OCI-LY7 (cell line): ENCODE data around the gene NPFF. TPM values are rescaled to one million over a fixed set of nuclear protein-coding genes. Genes with fewer than 3 reads are reported as not detected.

Experiments
- BruUV-seq: library from RNA; stranded (reverse); fragments of 400-500 nt; replicated peaks from 2 replicates; lab custom pipeline; 2021; lab: Mats Ljungman, UMichigan
- CTCF ChIA-PET: fragments of 300-600 bp; sonication (Branson Sonifier 250); formaldehyde crosslinking; loops from one replicate; lab custom pipeline; 2022; ENCODE audit warnings: antibody characterized with exemption; ENCODE audit not compliant: unreplicated experiment; lab: Charles Lee
- POLR2A ChIA-PET: fragments of 300-600 bp; sonication (Branson Sonifier 250); formaldehyde crosslinking; loops from one replicate; lab custom pipeline; 2022; ENCODE audit warnings: antibody characterized with exemption; lab: Charles Lee
- DNase-seq: peaks from one replicate; pipeline ENCODE4 v3.0.0-alpha.2; 2015; ENCODE audit warnings: low spot score
- H2AFZ ChIP-seq: fragments of 200-600 bp; sonication (generic), shearing (Covaris generic); 2 replicates; pipeline ENCODE4 v1.6.1; 2014; ENCODE audit warnings: mild to moderate bottlenecking, antibody characterized with exemption, low read length, moderate library complexity
- H3K27ac ChIP-seq: fragments of 200-600 bp; sonication (generic); 2 replicates; pipeline ENCODE4 v1.5.1; 2014; ENCODE audit warnings: mixed run types, low read depth, mild to moderate bottlenecking, moderate library complexity, low read length, inconsistent platforms; ENCODE audit not compliant: poor library complexity, severe bottlenecking
- H3K36me3 ChIP-seq: fragments of 200-600 bp; sonication (generic); 2 replicates; pipeline ENCODE4 v1.6.1; 2014; ENCODE audit warnings: mild to moderate bottlenecking, antibody characterized with exemption, low read length, moderate library complexity, mixed read lengths; ENCODE audit not compliant: insufficient read depth
- H3K4me1 ChIP-seq: fragments of 200-600 bp; sonication (generic); 2 replicates; pipeline ENCODE4 v1.5.1; 2014; ENCODE audit warnings: mild to moderate bottlenecking, low read length; ENCODE audit not compliant: insufficient read depth, poor library complexity, severe bottlenecking
- H3K4me2 ChIP-seq: fragments of 200-600 bp; sonication (generic); 2 replicates; pipeline ENCODE4 v1.6.1; 2014; ENCODE audit warnings: mild to moderate bottlenecking, low read length
- H3K4me3 ChIP-seq: fragments of 200-600 bp; sonication (generic); 2 replicates; pipeline ENCODE4 v1.5.1; 2014; ENCODE audit warnings: mild to moderate bottlenecking, low read depth, low read length; ENCODE audit not compliant: poor library complexity, severe bottlenecking
- H3K79me2 ChIP-seq: fragments of 200-600 bp; sonication (generic); 2 replicates; pipeline ENCODE4 v1.6.1; 2016; ENCODE audit warnings: low read depth, mild to moderate bottlenecking, low read length, moderate library complexity, mixed read lengths; ENCODE audit not compliant: insufficient read depth
- H3K9me2 ChIP-seq: fragments of 200-600 bp; sonication (generic); 2 replicates; pipeline ENCODE4 v1.6.1; 2016; ENCODE audit warnings: mild to moderate bottlenecking, low read length, mixed read lengths; ENCODE audit not compliant: insufficient read depth
- H3K9me3 ChIP-seq: fragments of 200-600 bp; sonication (generic); 2 replicates; pipeline ENCODE4 v1.6.1; 2014; ENCODE audit warnings: mild to moderate bottlenecking, mixed run types, low read length, mixed read lengths
- H4K20me1 ChIP-seq: fragments of 200-600 bp; sonication (generic); 2 replicates; pipeline ENCODE4 v1.6.1; 2014; ENCODE audit warnings: mild to moderate bottlenecking, antibody characterized with exemption, low read length, moderate library complexity, mixed read lengths; ENCODE audit not compliant: insufficient read depth
- EZH2phosphoT487 ChIP-seq: fragments of 200-600 bp; sonication (generic); IDR thresholded peaks from 2 replicates; pipeline ENCODE4 v1.6.1; 2018; ENCODE audit warnings: low read depth, borderline replicate concordance, mild to moderate bottlenecking, mixed run types, antibody characterized with exemption, low read length, moderate library complexity, mixed read lengths
- intact Hi-C: fragments of 100-400 bp; cut with micrococcal nuclease; formaldehyde crosslinking; loops from one replicate; pipeline ENCODE4 v1.10.0; 2022; ENCODE audit not compliant: unreplicated experiment
- total RNA-seq, 2 experiments: library from RNA; depleted of rRNA in 1 of 2; stranded (reverse); fragments of >200 nt in 1 of 2; shearing (Covaris generic) in 1 of 2; gene quantifications; 2 replicates each; pipeline ENCODE4 v1.2.3, GENCODE V29; 2014 to 2022
- TF ChIP-seq, protein P1 (sequence below): fragments of 200-600 bp; sonication (generic); conservative IDR thresholded peaks from 2 replicates; pipeline ENCODE4 v1.5.1; 2014; ENCODE audit warnings: mild to moderate bottlenecking, antibody characterized with exemption, low read length, moderate library complexity, mixed read lengths

NPFF gene
- total RNA-seq, 2 experiments from 2014 or later, result not detected

DNA sequence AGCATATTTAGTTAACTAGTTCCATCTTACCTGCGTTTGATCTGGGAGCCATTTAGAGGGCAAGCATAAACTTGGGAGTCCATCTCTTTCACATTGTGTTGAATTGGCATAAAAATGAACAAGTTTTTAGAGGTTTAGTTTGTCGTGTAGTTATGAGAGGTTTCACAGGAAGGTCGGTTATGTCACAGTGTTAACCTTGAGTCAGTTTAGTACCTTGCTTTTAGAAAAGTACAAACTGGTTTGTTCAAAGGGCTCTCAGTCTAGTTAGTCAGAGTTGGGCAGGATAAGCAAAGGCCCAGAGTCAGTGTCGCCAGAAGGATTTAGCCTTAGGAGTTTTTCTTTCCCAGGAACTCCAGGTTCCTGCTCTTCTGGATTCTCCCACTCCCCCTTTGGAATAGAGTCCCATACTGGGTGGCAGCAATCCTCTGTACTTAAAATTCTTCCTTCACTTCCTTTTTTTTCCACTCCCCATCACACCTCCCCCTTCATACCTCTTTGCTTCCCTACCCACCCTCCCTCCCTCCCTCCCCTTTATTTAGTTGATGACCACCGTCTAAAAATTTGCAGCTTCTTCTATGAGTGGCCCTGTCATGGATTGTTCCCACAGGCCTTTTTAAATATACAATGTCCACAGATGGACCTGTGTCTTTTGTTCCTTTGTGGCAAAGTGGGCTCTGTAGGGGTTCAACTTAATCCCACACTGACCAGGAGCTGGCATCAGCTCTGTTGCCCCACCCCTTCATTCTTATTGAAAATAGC is 43.3 kb downstream of the NPFF start:
- H3K79me2 ChIP-seq, result peaks cover 71% of the 10 kb centered on the region
- H3K9me2 ChIP-seq, result no peaks in the 10 kb centered on the region
- H3K36me3 ChIP-seq, result peaks cover 100% of the 10 kb centered on the region
- H4K20me1 ChIP-seq, result peaks cover 58% of the 10 kb centered on the region
- no TSS peak for BruUV-seq
- H3K4me2 ChIP-seq, result no peak overlapping the region
- H2AFZ ChIP-seq, result no peak overlapping the region
- DNase-seq, result no peak
- H3K27ac ChIP-seq, result no peak overlapping the region
- no peak overlapping the region for H3K4me3 ChIP-seq
- CTCF ChIA-PET, result no interaction called here
- intact Hi-C loops, result no loop called here
- peaks cover 8% of the 10 kb centered on the region for H3K4me1 ChIP-seq
- no peak for TF ChIP-seq EZH2phosphoT487
- TF ChIP-seq, protein P1, sequence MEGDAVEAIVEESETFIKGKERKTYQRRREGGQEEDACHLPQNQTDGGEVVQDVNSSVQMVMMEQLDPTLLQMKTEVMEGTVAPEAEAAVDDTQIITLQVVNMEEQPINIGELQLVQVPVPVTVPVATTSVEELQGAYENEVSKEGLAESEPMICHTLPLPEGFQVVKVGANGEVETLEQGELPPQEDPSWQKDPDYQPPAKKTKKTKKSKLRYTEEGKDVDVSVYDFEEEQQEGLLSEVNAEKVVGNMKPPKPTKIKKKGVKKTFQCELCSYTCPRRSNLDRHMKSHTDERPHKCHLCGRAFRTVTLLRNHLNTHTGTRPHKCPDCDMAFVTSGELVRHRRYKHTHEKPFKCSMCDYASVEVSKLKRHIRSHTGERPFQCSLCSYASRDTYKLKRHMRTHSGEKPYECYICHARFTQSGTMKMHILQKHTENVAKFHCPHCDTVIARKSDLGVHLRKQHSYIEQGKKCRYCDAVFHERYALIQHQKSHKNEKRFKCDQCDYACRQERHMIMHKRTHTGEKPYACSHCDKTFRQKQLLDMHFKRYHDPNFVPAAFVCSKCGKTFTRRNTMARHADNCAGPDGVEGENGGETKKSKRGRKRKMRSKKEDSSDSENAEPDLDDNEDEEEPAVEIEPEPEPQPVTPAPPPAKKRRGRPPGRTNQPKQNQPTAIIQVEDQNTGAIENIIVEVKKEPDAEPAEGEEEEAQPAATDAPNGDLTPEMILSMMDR, result no peak
- H3K9me3 ChIP-seq, result no peaks in the 10 kb centered on the region
- POLR2A ChIA-PET, result interaction anchor here (0.6 kb wide), 1 partner anchor 52 kb away, joined by 3 read pairs; no protein-coding TSS in a partner anchor

DNA sequence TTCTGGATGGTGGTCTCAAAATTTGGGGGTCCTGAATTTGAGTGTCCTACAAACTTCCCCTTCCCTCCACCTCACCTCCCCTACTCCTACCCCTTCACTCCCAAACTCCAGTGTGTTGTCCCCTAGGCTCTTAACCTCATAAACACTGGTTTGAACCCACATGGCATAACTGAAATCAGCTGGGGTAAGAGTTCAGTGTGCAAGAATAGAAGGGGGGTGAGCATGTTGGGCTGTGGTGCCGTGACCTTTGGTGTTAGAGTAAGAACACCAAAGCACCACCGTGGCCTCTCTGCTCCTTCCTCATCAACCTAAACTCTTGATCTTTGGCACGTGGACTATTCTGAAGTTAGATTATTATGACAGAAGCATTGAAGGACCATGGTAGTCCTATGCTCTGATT is 44.3 kb downstream of the NPFF start:
- BruUV-seq, result no TSS peak
- H3K9me3 ChIP-seq, result no peaks in the 10 kb centered on the region
- intact Hi-C loops, result no loop called here
- DNase-seq, result no peak
- no peak overlapping the region for H3K4me3 ChIP-seq
- H3K79me2 ChIP-seq, result peaks cover 73% of the 10 kb centered on the region
- peaks cover 4% of the 10 kb centered on the region for H3K4me1 ChIP-seq
- H3K27ac ChIP-seq, result no peak overlapping the region
- no peak overlapping the region for H2AFZ ChIP-seq
- H3K9me2 ChIP-seq, result no peaks in the 10 kb centered on the region
- peaks cover 100% of the 10 kb centered on the region for H3K36me3 ChIP-seq
- ChIA-PET CTCF (no interaction called here), POLR2A (interaction anchor here (1.0 to 1.8 kb wide), 2 partner anchors 11 to 13 kb away, joined by 3 to 7 read pairs; no protein-coding TSS in a partner anchor)
- TF ChIP-seq, protein P1, result no peak
- TF ChIP-seq EZH2phosphoT487, result no peak
- H3K4me2 ChIP-seq, result no peak overlapping the region
- H4K20me1 ChIP-seq, result peaks cover 55% of the 10 kb centered on the region

DNA sequence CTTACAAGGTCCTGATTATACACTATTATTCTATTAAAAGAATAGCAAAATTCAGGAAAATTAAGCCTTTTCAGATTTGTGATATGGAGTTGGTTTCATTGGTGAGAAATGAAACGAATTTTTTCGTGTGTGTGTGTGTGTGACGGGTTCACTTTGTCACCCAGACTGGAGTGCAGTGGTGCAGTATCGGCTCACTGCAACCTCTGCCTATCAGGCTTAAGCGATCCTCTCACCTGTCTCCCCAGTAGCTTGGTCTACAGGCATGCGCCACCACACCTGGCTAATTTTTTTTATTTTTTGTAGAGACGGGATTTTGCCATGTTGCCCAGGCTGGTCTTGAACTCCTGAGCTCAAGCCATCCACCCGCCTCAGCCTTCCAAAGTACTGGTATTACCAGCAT is 45.7 kb downstream of the NPFF start:
- Histone ChIP-seq H3K36me3 (peaks cover 100% of the 10 kb centered on the region), H3K4me3 (no peak overlapping the region), H3K4me2 (no peak overlapping the region), H3K9me2 (no peaks in the 10 kb centered on the region), H3K79me2 (peaks cover 81% of the 10 kb centered on the region), H3K27ac (no peak overlapping the region), H4K20me1 (peaks cover 55% of the 10 kb centered on the region), H3K9me3 (no peaks in the 10 kb centered on the region), H3K4me1 (peaks cover 4% of the 10 kb centered on the region), H2AFZ (no peak overlapping the region)
- ChIA-PET POLR2A (interaction anchor here (1.1 to 1.8 kb wide), 2 partner anchors 14 kb away, joined by 4 to 7 read pairs; no protein-coding TSS in a partner anchor), CTCF (no interaction called here)
- no TSS peak for BruUV-seq
- intact Hi-C loops, result no loop called here
- TF ChIP-seq, protein P1, result no peak
- no peak for TF ChIP-seq EZH2phosphoT487
- no peak for DNase-seq
